GM12878 (cell line): ENCODE measurements around the gene HSD17B1.

ENCODE experiments used
- BCL3 ChIP-seq: IDR thresholded peaks from 2 replicates; pipeline ENCODE4 v1.6.1; 2011; ENCODE audit warnings: borderline replicate concordance, low read depth, mild to moderate bottlenecking, moderate library complexity, low read length; ENCODE audit not compliant: insufficient read depth, poor library complexity, severe bottlenecking
- EZH2 ChIP-seq: IDR thresholded peaks from 2 replicates; pipeline ENCODE4 v1.6.1; 2012; ENCODE audit warnings: low read depth, mild to moderate bottlenecking, control low read depth, inconsistent platforms, low read length, borderline replicate concordance; ENCODE audit not compliant: control insufficient read depth
- MYC ChIP-seq: IDR thresholded peaks from 2 replicates; pipeline ENCODE4 v1.6.1; 2011; ENCODE audit warnings: mild to moderate bottlenecking, low read length, moderate library complexity, inconsistent platforms; ENCODE audit not compliant: insufficient read depth, insufficient replicate concordance, insufficient read length, severe bottlenecking
- POLR2A ChIP-seq: IDR thresholded peaks from 2 replicates; pipeline ENCODE4 v1.6.1; 2011; ENCODE audit warnings: low read depth, mild to moderate bottlenecking, low read length
- TAF1 ChIP-seq: IDR thresholded peaks from 2 replicates; pipeline ENCODE4 v1.6.1; 2011; ENCODE audit warnings: mild to moderate bottlenecking, low read depth, low read length, borderline replicate concordance
- TF ChIP-seq, protein P1 (sequence below), 3 experiments: IDR thresholded peaks in 2 of 3; conservative IDR thresholded peaks in 1 of 3; 2 replicates each; pipeline ENCODE4 v1.5.1; 2011; ENCODE audit warnings: low read depth in 3 of 3, low read length in 3 of 3, mild to moderate bottlenecking in 3 of 3, control low read depth in 2 of 3, moderate library complexity in 2 of 3, inconsistent platforms in 1 of 3, mixed read lengths in 1 of 3; ENCODE audit not compliant: control insufficient read depth in 2 of 3, insufficient read depth in 1 of 3; ENCODE audit errors: extremely low read depth in 1 of 3

DNA sequence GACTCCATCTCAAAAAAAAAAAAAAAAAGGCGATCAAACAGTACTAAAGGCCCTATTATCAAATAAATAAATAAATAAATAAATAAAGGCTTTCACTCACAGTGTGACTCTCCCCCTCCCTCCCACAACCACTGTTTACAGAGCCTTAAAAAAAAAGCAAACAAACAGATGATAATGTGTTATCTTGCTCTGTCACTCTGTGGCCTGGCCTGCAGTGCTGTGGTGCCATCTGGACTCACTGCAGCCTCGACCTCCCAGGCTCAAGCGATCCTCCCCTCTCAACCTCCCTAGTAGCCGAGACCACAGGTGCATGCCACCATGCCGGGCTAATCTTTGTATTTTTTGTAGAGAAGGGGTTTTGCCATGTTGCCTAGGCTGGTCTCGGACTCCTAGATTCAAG, 24.8 kb upstream of the HSD17B1 start:
- TF ChIP-seq POLR2A = no peak
- TF ChIP-seq MYC = no peak
- TF ChIP-seq, protein P1, sequence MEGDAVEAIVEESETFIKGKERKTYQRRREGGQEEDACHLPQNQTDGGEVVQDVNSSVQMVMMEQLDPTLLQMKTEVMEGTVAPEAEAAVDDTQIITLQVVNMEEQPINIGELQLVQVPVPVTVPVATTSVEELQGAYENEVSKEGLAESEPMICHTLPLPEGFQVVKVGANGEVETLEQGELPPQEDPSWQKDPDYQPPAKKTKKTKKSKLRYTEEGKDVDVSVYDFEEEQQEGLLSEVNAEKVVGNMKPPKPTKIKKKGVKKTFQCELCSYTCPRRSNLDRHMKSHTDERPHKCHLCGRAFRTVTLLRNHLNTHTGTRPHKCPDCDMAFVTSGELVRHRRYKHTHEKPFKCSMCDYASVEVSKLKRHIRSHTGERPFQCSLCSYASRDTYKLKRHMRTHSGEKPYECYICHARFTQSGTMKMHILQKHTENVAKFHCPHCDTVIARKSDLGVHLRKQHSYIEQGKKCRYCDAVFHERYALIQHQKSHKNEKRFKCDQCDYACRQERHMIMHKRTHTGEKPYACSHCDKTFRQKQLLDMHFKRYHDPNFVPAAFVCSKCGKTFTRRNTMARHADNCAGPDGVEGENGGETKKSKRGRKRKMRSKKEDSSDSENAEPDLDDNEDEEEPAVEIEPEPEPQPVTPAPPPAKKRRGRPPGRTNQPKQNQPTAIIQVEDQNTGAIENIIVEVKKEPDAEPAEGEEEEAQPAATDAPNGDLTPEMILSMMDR (IDR thresholded peaks at IDR 0.05 in 2 of 3, conservative IDR thresholded peaks at IDR 0.05 in 1 of 3; ENCODE audit: control insufficient read depth in 2 of 3, extremely low read depth in 1 of 3, insufficient read depth in 1 of 3, low read depth in 3 of 3, low read length in 3 of 3) = no peak
- TF ChIP-seq TAF1 = no peak
- no peak for TF ChIP-seq EZH2
- no peak for TF ChIP-seq BCL3
